NCI-H446 treated with DMSO at 0.1 percent for 48 hours (cell line): ENCODE measurements around the gene CYBA.

Source experiments
- DNase-seq: peaks from one replicate; lab custom pipeline; 2025; lab: John Stamatoyannopoulos, UW

The CYBA gene

GRCh38 chr16:88630433-88630832, 20.4 kb downstream of the CYBA start:
- no peak for DNase-seq

GRCh38 chr16:88629835-88630234, 21.0 kb downstream of the CYBA start:
- no peak for DNase-seq

GRCh38 chr16:88628512-88628974, 22.3 kb downstream of the CYBA start:
- DNase-seq = no peak

- DNase-seq = no peak
These were observed 23.1 kb downstream of the CYBA start for GRCh38 chr16:88627531-88628411.

- DNase-seq = no peak
These were observed 24.2 kb downstream of the CYBA start for GRCh38 chr16:88626646-88627045.

GRCh38 chr16:88624977-88625576, 25.8 kb downstream of the CYBA start:
- no peak for DNase-seq

- DNase-seq = no peak
These were observed 26.4 kb downstream of the CYBA start for GRCh38 chr16:88624481-88624880.

- no peak for DNase-seq
These were observed 27.0 kb downstream of the CYBA start for GRCh38 chr16:88623858-88624257.

- no peak for DNase-seq
These were observed 28.0 kb downstream of the CYBA start for GRCh38 chr16:88622866-88623265.

- no peak for DNase-seq
These were observed 28.7 kb downstream of the CYBA start for GRCh38 chr16:88622125-88622524.

GRCh38 chr16:88619859-88620815, 30.7 kb downstream of the CYBA start:
- DNase-seq = no peak

GRCh38 chr16:88618956-88619667, 31.7 kb downstream of the CYBA start:
- DNase-seq = no peak

- DNase-seq = no peak
These were observed 32.5 kb downstream of the CYBA start for GRCh38 chr16:88618182-88618955.

- DNase-seq = no peak
These were observed 33.4 kb downstream of the CYBA start for GRCh38 chr16:88617268-88618031.

- no peak for DNase-seq
These were observed 34.1 kb downstream of the CYBA start for GRCh38 chr16:88616736-88617135.

GRCh38 chr16:88616320-88616719, 34.5 kb downstream of the CYBA start:
- DNase-seq = no peak

- no peak for DNase-seq
These were observed 35.9 kb downstream of the CYBA start for GRCh38 chr16:88614818-88615580.

- DNase-seq = no peak
These were observed 36.7 kb downstream of the CYBA start for GRCh38 chr16:88613911-88614817.
